ENCODE data around the gene ANKRD65. TPM values are rescaled to one million over a fixed set of nuclear protein-coding genes. Genes with fewer than 3 reads are reported as not detected.

Gene ANKRD65
- total and polyA plus RNA-seq, 7 donors: 0.69 to 23.0 (median 10.0) TPM

DNA sequence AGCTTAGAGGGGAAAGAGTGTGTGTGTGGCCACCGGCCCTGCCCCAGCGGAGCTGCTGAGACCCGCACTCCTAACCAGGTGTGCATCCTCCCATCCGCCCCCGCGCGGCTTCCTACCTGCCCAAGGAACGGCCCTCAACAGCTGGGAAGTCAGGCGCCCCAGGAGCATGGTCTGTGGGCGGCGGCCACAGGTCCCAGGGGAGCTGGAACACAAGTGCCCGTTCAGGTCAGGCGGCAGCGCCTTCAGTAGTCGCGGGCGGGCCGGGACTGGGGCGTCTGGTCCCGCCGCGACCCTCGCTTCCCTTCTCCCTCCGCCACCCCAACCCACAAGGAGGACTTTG, 46.5 kb downstream of the ANKRD65 start:
- TF ChIP-seq POLR2A (IDR thresholded peaks at IDR 0.05) (no peak), POLR2AphosphoS5 (IDR thresholded peaks at IDR 0.05) (no peak), EP300 (IDR thresholded peaks at IDR 0.05) (no peak)
- TF ChIP-seq, protein P1, sequence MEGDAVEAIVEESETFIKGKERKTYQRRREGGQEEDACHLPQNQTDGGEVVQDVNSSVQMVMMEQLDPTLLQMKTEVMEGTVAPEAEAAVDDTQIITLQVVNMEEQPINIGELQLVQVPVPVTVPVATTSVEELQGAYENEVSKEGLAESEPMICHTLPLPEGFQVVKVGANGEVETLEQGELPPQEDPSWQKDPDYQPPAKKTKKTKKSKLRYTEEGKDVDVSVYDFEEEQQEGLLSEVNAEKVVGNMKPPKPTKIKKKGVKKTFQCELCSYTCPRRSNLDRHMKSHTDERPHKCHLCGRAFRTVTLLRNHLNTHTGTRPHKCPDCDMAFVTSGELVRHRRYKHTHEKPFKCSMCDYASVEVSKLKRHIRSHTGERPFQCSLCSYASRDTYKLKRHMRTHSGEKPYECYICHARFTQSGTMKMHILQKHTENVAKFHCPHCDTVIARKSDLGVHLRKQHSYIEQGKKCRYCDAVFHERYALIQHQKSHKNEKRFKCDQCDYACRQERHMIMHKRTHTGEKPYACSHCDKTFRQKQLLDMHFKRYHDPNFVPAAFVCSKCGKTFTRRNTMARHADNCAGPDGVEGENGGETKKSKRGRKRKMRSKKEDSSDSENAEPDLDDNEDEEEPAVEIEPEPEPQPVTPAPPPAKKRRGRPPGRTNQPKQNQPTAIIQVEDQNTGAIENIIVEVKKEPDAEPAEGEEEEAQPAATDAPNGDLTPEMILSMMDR (IDR thresholded peaks at IDR 0.05): no peak
- Histone ChIP-seq H3K9me3 (no peaks in the 10 kb centered on the region), H3K36me3 (peaks cover 0 to 15% (median 4%) of the 10 kb centered on the region in 4 donors), H3K27ac (peak overlapping the region; percentile 92 to 98 (median 95)), H3K4me1 (peaks cover 2 to 41% (median 34%) of the 10 kb centered on the region in 4 donors), H3K4me3 (peak overlapping the region; percentile 69 to 100 (median 96)), H3K27me3 (no peaks in the 10 kb centered on the region)
- intact Hi-C loops (cut with DNase I): loop anchor here (2.0 kb wide), 1 partner anchor 66 kb away; the partner anchor contains the start of gene PUSL1
- 0 to 1% methylated on average over 24 of the region's 24 CpGs for WGBS, 2 donors
- DNase-seq: peak; percentile 74

DNA sequence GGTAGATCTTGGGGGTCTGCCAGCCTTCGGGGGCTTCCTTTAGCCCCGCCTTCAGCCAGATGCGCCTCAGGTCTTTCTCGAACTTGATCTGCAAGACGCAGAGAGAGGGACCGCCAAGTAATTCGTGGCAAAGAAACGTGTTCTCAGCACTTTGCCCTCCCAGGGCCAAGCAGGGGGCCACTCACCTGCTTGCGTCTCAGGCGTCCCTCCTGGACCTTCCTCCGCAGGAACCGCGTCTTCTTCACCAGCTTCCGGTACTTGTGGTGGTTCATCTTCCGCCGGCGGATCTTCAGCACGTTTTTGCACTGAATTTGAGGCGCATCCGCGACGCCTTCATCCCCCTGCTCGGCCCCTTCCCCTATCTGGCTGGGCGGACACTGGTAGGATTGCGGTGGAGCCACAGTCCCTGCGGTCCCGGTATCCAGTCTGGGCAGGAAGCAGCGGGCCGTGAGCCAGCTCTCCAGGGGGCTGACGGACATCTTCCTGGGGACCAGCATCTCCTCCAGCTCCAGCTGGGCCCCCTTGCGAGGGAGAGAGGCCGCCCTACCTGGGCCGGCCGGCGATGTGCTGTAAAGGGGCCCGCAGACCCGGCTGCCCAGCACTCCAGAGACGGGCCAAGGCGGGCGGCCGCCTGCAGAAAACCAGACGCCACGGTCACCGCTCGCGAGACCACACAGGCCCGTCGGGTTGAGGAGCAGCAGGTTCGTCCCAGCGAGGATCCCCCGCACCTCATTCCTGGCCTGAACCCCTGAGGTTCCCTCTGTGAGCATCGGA, 47.1 kb downstream of the ANKRD65 start:
- Histone ChIP-seq H3K27me3 (no peaks in the 10 kb centered on the region), H3K9me3 (no peaks in the 10 kb centered on the region), H3K36me3 (peaks cover 0 to 15% (median 4%) of the 10 kb centered on the region in 4 donors), H3K4me3 (peak overlapping the region; percentile 69 to 100 (median 96)), H3K4me1 (peaks cover 2 to 41% (median 34%) of the 10 kb centered on the region in 4 donors), H3K27ac (peak overlapping the region; percentile 92 to 98 (median 95))
- intact Hi-C loops (cut with DNase I): loop anchor here (2.0 kb wide), 2 partner anchors 25 to 65 kb away; partner anchors contain the start of genes DVL1 and PUSL1
- no peak for DNase-seq
- no peak for TF ChIP-seq POLR2A (IDR thresholded peaks at IDR 0.05)
- TF ChIP-seq POLR2AphosphoS5 (IDR thresholded peaks at IDR 0.05): no peak
- TF ChIP-seq, protein P1 (IDR thresholded peaks at IDR 0.05): no peak
- no peak for TF ChIP-seq EP300 (IDR thresholded peaks at IDR 0.05)
- WGBS, 2 donors: 49 to 54% methylated on average over 52 of the region's 52 CpGs

DNA sequence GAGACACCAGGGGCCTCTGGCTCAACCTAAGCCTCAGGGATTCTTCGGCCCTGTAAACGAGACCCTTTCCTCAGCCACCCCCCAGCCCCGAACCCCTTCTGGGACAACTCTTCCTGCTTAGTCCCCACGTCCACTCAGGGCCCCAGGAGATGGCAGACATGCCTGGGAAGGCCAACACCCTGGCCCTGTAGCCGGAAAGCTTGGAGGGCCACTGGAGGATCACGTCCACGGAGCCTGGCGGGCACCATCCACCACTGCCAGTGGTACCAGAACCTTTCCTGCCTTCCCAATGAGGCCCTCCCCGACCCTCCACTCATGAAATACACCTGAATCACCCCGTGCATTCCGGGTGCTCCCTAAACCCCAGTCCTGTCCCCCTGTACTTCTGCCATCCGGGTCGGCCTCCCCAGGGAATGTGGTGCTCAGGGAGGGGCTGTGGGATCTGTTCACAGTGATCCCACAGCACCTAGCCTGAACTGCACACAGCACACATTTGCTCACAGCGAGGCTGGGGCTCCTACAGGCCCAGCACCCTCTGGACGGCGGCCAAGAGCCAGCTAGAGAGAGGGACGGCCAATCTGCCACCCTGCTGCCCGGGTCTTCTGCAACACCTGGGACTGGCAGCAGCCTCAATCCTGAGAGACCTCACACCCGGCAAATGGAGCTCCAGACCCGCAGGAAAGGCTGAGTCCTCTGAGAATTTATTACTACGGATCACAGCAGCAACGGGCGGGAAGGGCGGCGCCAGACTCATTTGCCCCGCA, 47.8 kb downstream of the ANKRD65 start:
- peak overlapping the region in 2 of 4 donors; percentile 19 to 98 for H3K27ac ChIP-seq
- intact Hi-C loops (cut with DNase I): loop anchor here (2.0 kb wide), 1 partner anchor 24 kb away; the partner anchor contains the start of gene DVL1
- DNase-seq: no peak

More for the DNA sequence above, 47.8 kb downstream of the ANKRD65 start:
- Histone ChIP-seq H3K36me3 (peaks cover 0 to 15% (median 4%) of the 10 kb centered on the region in 4 donors), H3K4me1 (peaks cover 2 to 41% (median 34%) of the 10 kb centered on the region in 4 donors), H3K4me3 (no peak overlapping the region), H3K27me3 (no peaks in the 10 kb centered on the region), H3K9me3 (no peaks in the 10 kb centered on the region)
- WGBS, 2 donors: 82 to 90% methylated on average over 26 of the region's 26 CpGs
- TF ChIP-seq EP300 (IDR thresholded peaks at IDR 0.05) (no peak), POLR2AphosphoS5 (IDR thresholded peaks at IDR 0.05) (no peak), POLR2A (IDR thresholded peaks at IDR 0.05) (no peak)
- TF ChIP-seq, protein P1 (IDR thresholded peaks at IDR 0.05): no peak

Data from sigmoid colon (tissue), 7 donors.